IPS-18a (cell line): Measurements from ENCODE around the gene CNTN4.

Experiments used
- H3K27ac ChIP-seq: one replicate; pipeline ENCODE4 v1.5.1; 2013; ENCODE audit warnings: low read length
- H3K27me3 ChIP-seq: one replicate; pipeline ENCODE4 v1.6.1; 2013; ENCODE audit warnings: mild to moderate bottlenecking, low read length; ENCODE audit not compliant: control insufficient read depth, insufficient read depth
- H3K36me3 ChIP-seq: one replicate; pipeline ENCODE4 v1.6.1; 2013; ENCODE audit warnings: low read depth, low read length; ENCODE audit not compliant: control insufficient read depth
- H3K4me1 ChIP-seq: one replicate; pipeline ENCODE4 v1.6.1; 2013; ENCODE audit warnings: low read depth, low read length; ENCODE audit not compliant: control insufficient read depth
- H3K4me3 ChIP-seq: one replicate; pipeline ENCODE4 v1.5.1; 2013; ENCODE audit warnings: low read length
- H3K9ac ChIP-seq: one replicate; pipeline ENCODE4 v1.6.1; 2013; ENCODE audit warnings: mild to moderate bottlenecking, low read length, moderate library complexity
- H3K9me3 ChIP-seq: one replicate; pipeline ENCODE4 v1.6.1; 2013; ENCODE audit warnings: low read depth, low read length; ENCODE audit not compliant: control insufficient read depth

Gene CNTN4

DNA sequence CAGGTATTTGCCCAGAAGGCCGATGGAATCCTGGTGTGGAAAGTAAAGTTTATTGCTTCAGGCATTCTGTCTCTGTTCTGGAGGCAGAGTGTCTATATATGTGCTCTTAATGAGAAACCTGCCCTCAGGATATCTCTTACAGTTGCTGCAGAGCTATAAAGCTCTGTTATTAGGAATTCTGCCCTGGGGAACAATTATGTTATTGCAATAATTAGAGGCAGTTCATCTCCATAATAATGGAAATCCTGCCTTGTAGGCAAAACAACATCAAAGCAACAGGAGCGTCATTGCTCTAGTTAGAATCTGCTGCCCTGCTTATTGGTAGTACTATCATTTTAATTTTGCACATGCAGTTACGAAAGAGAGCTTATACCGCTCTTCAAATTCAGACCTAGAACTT, 835.9 kb downstream of the CNTN4 start:
- Histone ChIP-seq H3K9ac (no peak overlapping the region), H3K36me3 (no peaks in the 10 kb centered on the region), H3K27ac (no peak overlapping the region), H3K4me3 (no peak overlapping the region), H3K9me3 (no peaks in the 10 kb centered on the region), H3K27me3 (no peaks in the 10 kb centered on the region), H3K4me1 (no peaks in the 10 kb centered on the region)

DNA sequence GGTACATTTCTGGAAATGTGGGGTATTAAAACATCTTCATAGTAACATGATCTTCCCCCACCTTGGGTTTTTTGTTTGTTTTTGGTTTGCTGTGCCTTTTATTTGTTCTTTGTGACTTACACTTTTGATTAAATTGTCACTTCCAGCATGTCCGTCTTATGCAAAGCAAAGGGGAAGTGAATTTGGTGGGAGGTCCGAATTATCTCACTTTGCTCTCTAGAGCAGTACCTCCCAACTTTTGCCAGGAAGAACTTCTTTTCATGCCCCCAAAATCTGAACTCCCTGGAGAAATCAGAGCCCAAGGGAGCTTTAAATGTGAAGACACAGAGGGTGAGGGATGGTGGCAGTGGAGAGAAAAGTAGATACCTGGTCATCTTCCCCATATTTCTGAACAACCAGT, 838.4 kb downstream of the CNTN4 start:
- H3K9ac ChIP-seq: no peak overlapping the region
- no peaks in the 10 kb centered on the region for H3K9me3 ChIP-seq
- no peaks in the 10 kb centered on the region for H3K4me1 ChIP-seq
- H3K4me3 ChIP-seq: no peak overlapping the region
- H3K27me3 ChIP-seq: no peaks in the 10 kb centered on the region
- H3K36me3 ChIP-seq: no peaks in the 10 kb centered on the region
- H3K27ac ChIP-seq: no peak overlapping the region

- no peak overlapping the region for H3K4me3 ChIP-seq
- H3K27ac ChIP-seq: no peak overlapping the region
- H3K36me3 ChIP-seq: no peaks in the 10 kb centered on the region
- no peaks in the 10 kb centered on the region for H3K27me3 ChIP-seq
- no peaks in the 10 kb centered on the region for H3K9me3 ChIP-seq
- H3K4me1 ChIP-seq: no peaks in the 10 kb centered on the region
- no peak overlapping the region for H3K9ac ChIP-seq
Measured at GRCh38 chr3:2937592-2937991, 838.9 kb downstream of the CNTN4 start.

DNA sequence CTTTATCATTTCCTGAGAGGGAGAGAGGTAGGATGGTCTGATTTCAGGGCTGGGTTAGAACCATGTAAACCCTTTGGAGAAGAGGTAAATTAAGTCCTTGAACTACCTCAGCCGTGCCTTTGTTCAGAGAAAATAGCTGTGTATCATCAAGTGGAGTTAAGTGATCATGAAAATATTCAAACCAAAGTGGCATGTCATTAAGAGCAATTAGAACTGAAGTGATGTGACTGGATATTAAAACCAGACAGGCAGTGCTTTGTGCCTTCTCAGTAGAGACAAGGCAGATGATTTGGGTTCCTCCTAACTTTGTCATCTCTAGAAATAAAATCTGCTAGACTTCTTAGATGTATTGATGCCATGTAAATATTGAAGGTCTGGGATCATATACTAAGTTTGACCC, 840.0 kb downstream of the CNTN4 start:
- Histone ChIP-seq H3K4me3 (no peak overlapping the region), H3K4me1 (no peaks in the 10 kb centered on the region), H3K27ac (no peak overlapping the region)

DNA sequence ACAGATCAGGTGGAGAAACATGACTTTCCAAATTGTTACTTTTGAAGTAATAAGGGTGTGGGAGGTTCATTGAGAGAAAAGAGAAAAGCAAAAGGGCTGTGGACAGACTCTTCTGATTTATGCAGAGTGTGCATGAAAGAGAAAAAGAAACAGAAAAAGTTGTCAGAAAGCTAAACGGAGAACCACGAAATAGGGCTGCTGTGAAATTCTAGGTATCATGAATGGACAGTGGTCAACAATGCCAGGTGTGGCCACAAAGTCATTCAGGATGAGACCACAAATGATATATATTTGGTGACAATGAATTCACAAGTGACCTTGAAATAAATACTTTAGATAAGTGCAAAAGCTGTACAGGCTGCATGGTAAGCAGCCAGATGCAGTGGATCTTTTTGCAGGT, 841.4 kb downstream of the CNTN4 start:
- no peaks in the 10 kb centered on the region for H3K27me3 ChIP-seq
- H3K4me3 ChIP-seq: no peak overlapping the region
- H3K9me3 ChIP-seq: no peaks in the 10 kb centered on the region
- no peak overlapping the region for H3K27ac ChIP-seq
- no peaks in the 10 kb centered on the region for H3K36me3 ChIP-seq
- no peaks in the 10 kb centered on the region for H3K4me1 ChIP-seq
- no peak overlapping the region for H3K9ac ChIP-seq

More for the DNA sequence above, 840.0 kb downstream of the CNTN4 start:
- no peaks in the 10 kb centered on the region for H3K27me3 ChIP-seq
- H3K9ac ChIP-seq: no peak overlapping the region
- no peaks in the 10 kb centered on the region for H3K36me3 ChIP-seq
- no peaks in the 10 kb centered on the region for H3K9me3 ChIP-seq

DNA sequence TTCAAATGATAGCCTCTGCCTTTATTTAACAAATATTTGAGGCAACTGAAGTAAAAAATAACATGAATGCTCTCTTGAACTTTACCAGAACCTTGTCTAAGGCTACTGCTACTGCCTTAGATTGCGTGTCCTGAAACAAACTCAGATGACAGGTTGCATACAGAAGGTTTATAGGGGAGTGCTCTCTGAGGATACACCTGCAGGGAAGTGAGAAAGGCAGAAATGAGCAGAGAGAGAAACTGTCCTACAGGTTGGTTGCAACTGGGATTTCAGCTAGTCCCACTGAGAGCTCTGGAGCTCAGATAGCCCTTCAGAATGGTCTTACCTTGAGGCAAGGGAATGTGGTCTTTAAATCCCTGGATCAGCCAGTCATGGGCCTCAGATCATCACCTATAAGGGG, 846.0 kb downstream of the CNTN4 start:
- Histone ChIP-seq H3K9ac (no peak overlapping the region), H3K27me3 (no peaks in the 10 kb centered on the region), H3K27ac (no peak overlapping the region), H3K9me3 (no peaks in the 10 kb centered on the region), H3K4me3 (no peak overlapping the region), H3K4me1 (no peaks in the 10 kb centered on the region), H3K36me3 (no peaks in the 10 kb centered on the region)

GRCh38 chr3:2945121-2945520, 846.5 kb downstream of the CNTN4 start:
- Histone ChIP-seq H3K27ac (no peak overlapping the region), H3K9ac (no peak overlapping the region), H3K36me3 (no peaks in the 10 kb centered on the region), H3K4me3 (no peak overlapping the region), H3K9me3 (no peaks in the 10 kb centered on the region), H3K27me3 (no peaks in the 10 kb centered on the region), H3K4me1 (no peaks in the 10 kb centered on the region)

- Histone ChIP-seq H3K27me3 (no peaks in the 10 kb centered on the region), H3K9me3 (no peaks in the 10 kb centered on the region), H3K4me3 (no peak overlapping the region), H3K9ac (no peak overlapping the region), H3K27ac (no peak overlapping the region), H3K36me3 (no peaks in the 10 kb centered on the region), H3K4me1 (no peaks in the 10 kb centered on the region)
Measured at GRCh38 chr3:2947536-2947935, 848.9 kb downstream of the CNTN4 start.

- H3K9me3 ChIP-seq: no peaks in the 10 kb centered on the region
- H3K9ac ChIP-seq: no peak overlapping the region
- H3K4me3 ChIP-seq: no peak overlapping the region
- no peaks in the 10 kb centered on the region for H3K4me1 ChIP-seq
- no peaks in the 10 kb centered on the region for H3K27me3 ChIP-seq
- no peaks in the 10 kb centered on the region for H3K36me3 ChIP-seq
- no peak overlapping the region for H3K27ac ChIP-seq
Measured at GRCh38 chr3:2948882-2949281, 850.2 kb downstream of the CNTN4 start.

- no peak overlapping the region for H3K27ac ChIP-seq
- H3K4me3 ChIP-seq: no peak overlapping the region
- no peaks in the 10 kb centered on the region for H3K36me3 ChIP-seq
- H3K4me1 ChIP-seq: no peaks in the 10 kb centered on the region
- no peak overlapping the region for H3K9ac ChIP-seq
- H3K27me3 ChIP-seq: no peaks in the 10 kb centered on the region
- H3K9me3 ChIP-seq: no peaks in the 10 kb centered on the region
Measured at GRCh38 chr3:2950159-2950558, 851.5 kb downstream of the CNTN4 start.

DNA sequence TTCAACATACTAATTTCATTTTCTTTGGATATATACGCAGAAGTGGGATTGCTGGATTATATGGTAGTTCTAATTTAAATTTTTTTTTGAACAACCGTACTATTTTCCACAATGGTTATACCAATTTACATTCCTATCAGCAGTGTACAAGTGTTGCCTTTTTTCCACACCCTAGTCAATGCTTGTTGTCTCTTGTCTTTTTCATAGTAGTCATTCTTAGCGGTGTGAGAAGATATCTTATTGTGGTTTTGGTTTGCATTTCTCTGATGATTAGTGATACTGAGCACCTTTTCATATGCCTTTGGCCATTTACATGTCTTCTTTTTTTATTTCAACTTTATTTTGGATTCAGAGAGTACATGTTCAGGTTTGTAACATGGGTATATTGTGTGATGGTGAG, 858.4 kb downstream of the CNTN4 start:
- no peaks in the 10 kb centered on the region for H3K27me3 ChIP-seq
- H3K4me3 ChIP-seq: no peak overlapping the region
- H3K4me1 ChIP-seq: peaks cover 4% of the 10 kb centered on the region
- H3K9ac ChIP-seq: no peak overlapping the region
- no peaks in the 10 kb centered on the region for H3K36me3 ChIP-seq
- no peak overlapping the region for H3K27ac ChIP-seq
- no peaks in the 10 kb centered on the region for H3K9me3 ChIP-seq

GRCh38 chr3:2958551-2958950, 859.9 kb downstream of the CNTN4 start:
- Histone ChIP-seq H3K4me1 (peaks cover 14% of the 10 kb centered on the region), H3K27me3 (no peaks in the 10 kb centered on the region), H3K27ac (no peak overlapping the region), H3K9ac (no peak overlapping the region), H3K36me3 (no peaks in the 10 kb centered on the region), H3K4me3 (no peak overlapping the region), H3K9me3 (no peaks in the 10 kb centered on the region)
